MCF 10A (cell line): Measurements from ENCODE around the gene ADIG. TPM values are rescaled to one million over a fixed set of nuclear protein-coding genes. Genes with fewer than 3 reads are reported as not detected.

ENCODE experiments used
- BruUV-seq: library from RNA; stranded (reverse); fragments of 400-500 nt; replicated peaks from 2 replicates; lab custom pipeline; 2021; lab: Mats Ljungman, UMichigan
- CTCF ChIA-PET: fragments of 300-600 bp; sonication (Branson Sonifier 250); formaldehyde crosslinking; extraction: SDS; loops from one replicate; lab custom pipeline; 2021; ENCODE audit warnings: antibody characterized with exemption, inconsistent platforms; lab: Yijun Ruan, JAX
- POLR2A ChIA-PET: fragments of 300-600, 350-650 bp; sonication (Branson Sonifier 250); formaldehyde crosslinking; extraction: SDS; loops from one replicate; lab custom pipeline; 2020; ENCODE audit warnings: antibody characterized with exemption, inconsistent platforms; lab: Yijun Ruan, JAX
- DNase-seq: peaks from one replicate; pipeline ENCODE4 v3.0.0-alpha.2; 2018; ENCODE audit not compliant: unreplicated experiment
- H3K27ac Mint-ChIP-seq: one replicate; pipeline ENCODE4 v1.8.0; 2022; ENCODE audit warnings: mild to moderate bottlenecking, low read depth, mixed read lengths; ENCODE audit not compliant: unreplicated experiment
- H3K27me3 Mint-ChIP-seq: one replicate; pipeline ENCODE4 v1.8.0; 2022; ENCODE audit warnings: mixed read lengths; ENCODE audit not compliant: insufficient read depth, unreplicated experiment
- H3K36me3 Mint-ChIP-seq: one replicate; pipeline ENCODE4 v1.8.0; 2022; ENCODE audit warnings: mild to moderate bottlenecking, moderate library complexity, mixed read lengths; ENCODE audit not compliant: insufficient read depth, unreplicated experiment
- H3K4me1 Mint-ChIP-seq: one replicate; pipeline ENCODE4 v1.8.0; 2022; ENCODE audit warnings: mixed read lengths; ENCODE audit not compliant: insufficient read depth, unreplicated experiment
- H3K4me3 Mint-ChIP-seq: one replicate; pipeline ENCODE4 v1.8.0; 2022; ENCODE audit warnings: mild to moderate bottlenecking, moderate library complexity, mixed read lengths; ENCODE audit not compliant: unreplicated experiment
- H3K9me3 Mint-ChIP-seq: one replicate; pipeline ENCODE4 v1.8.0; 2022; ENCODE audit warnings: mixed read lengths; ENCODE audit not compliant: unreplicated experiment
- intact Hi-C: fragments of 100-400 bp; cut with micrococcal nuclease; formaldehyde crosslinking; loops from 2 replicates; pipeline ENCODE4 v1.14.1; 2022
- total RNA-seq: library from RNA; stranded (reverse); gene quantifications from 2 replicates; pipeline ENCODE4 v1.2.3, GENCODE V29; 2022
- TF ChIP-seq, protein P1 (sequence below): fragments of 200-600 bp; IDR thresholded peaks from one replicate; pipeline ENCODE4 v1.8.0; 2022; ENCODE audit warnings: antibody characterized with exemption, mild to moderate bottlenecking; ENCODE audit not compliant: unreplicated experiment

ADIG gene
- total RNA-seq, 1 experiment from 2014 or later: not detected

- TF ChIP-seq, protein P1, sequence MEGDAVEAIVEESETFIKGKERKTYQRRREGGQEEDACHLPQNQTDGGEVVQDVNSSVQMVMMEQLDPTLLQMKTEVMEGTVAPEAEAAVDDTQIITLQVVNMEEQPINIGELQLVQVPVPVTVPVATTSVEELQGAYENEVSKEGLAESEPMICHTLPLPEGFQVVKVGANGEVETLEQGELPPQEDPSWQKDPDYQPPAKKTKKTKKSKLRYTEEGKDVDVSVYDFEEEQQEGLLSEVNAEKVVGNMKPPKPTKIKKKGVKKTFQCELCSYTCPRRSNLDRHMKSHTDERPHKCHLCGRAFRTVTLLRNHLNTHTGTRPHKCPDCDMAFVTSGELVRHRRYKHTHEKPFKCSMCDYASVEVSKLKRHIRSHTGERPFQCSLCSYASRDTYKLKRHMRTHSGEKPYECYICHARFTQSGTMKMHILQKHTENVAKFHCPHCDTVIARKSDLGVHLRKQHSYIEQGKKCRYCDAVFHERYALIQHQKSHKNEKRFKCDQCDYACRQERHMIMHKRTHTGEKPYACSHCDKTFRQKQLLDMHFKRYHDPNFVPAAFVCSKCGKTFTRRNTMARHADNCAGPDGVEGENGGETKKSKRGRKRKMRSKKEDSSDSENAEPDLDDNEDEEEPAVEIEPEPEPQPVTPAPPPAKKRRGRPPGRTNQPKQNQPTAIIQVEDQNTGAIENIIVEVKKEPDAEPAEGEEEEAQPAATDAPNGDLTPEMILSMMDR: no peak
- BruUV-seq: no TSS peak
- H3K27ac Mint-ChIP-seq: no peak overlapping the region
Measured at GRCh38 chr20:38585404-38586180, 4.6 kb downstream of the ADIG start.

GRCh38 chr20:38586181-38586525 is 5.2 kb downstream of the ADIG start:
- ChIA-PET POLR2A (no interaction called here), CTCF (no interaction called here)
- Mint-ChIP-seq H3K4me3 (no peak overlapping the region), H3K27ac (no peak overlapping the region), H3K4me1 (peaks cover 1% of the 10 kb centered on the region), H3K27me3 (no peaks in the 10 kb centered on the region), H3K36me3 (no peaks in the 10 kb centered on the region), H3K9me3 (no peaks in the 10 kb centered on the region)
- intact Hi-C loops: no loop called here
- BruUV-seq: no TSS peak
- TF ChIP-seq, protein P1: no peak
- no peak for DNase-seq

More at GRCh38 chr20:38585404-38586180, 4.6 kb downstream of the ADIG start:
- intact Hi-C loops: no loop called here
- Mint-ChIP-seq H3K27me3 (no peaks in the 10 kb centered on the region), H3K4me3 (no peak overlapping the region), H3K4me1 (peaks cover 5% of the 10 kb centered on the region), H3K36me3 (no peaks in the 10 kb centered on the region), H3K9me3 (no peaks in the 10 kb centered on the region)
- CTCF ChIA-PET: no interaction called here
- POLR2A ChIA-PET: no interaction called here
- DNase-seq: no peak

- Mint-ChIP-seq H3K4me1 (no peaks in the 10 kb centered on the region), H3K9me3 (no peaks in the 10 kb centered on the region), H3K27me3 (no peaks in the 10 kb centered on the region), H3K4me3 (no peak overlapping the region), H3K36me3 (no peaks in the 10 kb centered on the region), H3K27ac (no peak overlapping the region)
- TF ChIP-seq, protein P1: no peak
- no TSS peak for BruUV-seq
- POLR2A ChIA-PET: interaction anchor here (2.0 kb wide), 1 partner anchor 12 kb away, joined by 4 read pairs; no protein-coding TSS in a partner anchor
- intact Hi-C loops: no loop called here
- DNase-seq: no peak
- CTCF ChIA-PET: interaction anchor here (0.5 to 0.7 kb wide), 2 partner anchors 295 to 1628 kb away, joined by 3 to 4 read pairs; no protein-coding TSS in a partner anchor
Measured at GRCh38 chr20:38588303-38588702, 7.3 kb downstream of the ADIG start.

- no peaks in the 10 kb centered on the region for H3K27me3 Mint-ChIP-seq
- POLR2A ChIA-PET: interaction anchor here (2.0 kb wide), 1 partner anchor 13 kb away, joined by 4 read pairs; no protein-coding TSS in a partner anchor
- intact Hi-C loops: no loop called here
- H3K4me1 Mint-ChIP-seq: no peaks in the 10 kb centered on the region
- no peaks in the 10 kb centered on the region for H3K9me3 Mint-ChIP-seq
- CTCF ChIA-PET: interaction anchor here (0.6 to 0.7 kb wide), 4 partner anchors 8 to 346 kb away, joined by 3 read pairs; partner anchors contain the start of gene ADIG
- H3K4me3 Mint-ChIP-seq: no peak overlapping the region
- no peaks in the 10 kb centered on the region for H3K36me3 Mint-ChIP-seq
- no TSS peak for BruUV-seq
- TF ChIP-seq, protein P1: no peak
- no peak for DNase-seq
- no peak overlapping the region for H3K27ac Mint-ChIP-seq
Measured at GRCh38 chr20:38589351-38589750, 8.4 kb downstream of the ADIG start.
